H1 (cell line): ENCODE measurements around the gene RNF2. TPM values are rescaled to one million over a fixed set of nuclear protein-coding genes. Genes with fewer than 3 reads are reported as not detected.

Experiments
- CTCF ChIA-PET: fragments of 300-600 bp; sonication (Branson Sonifier 250); formaldehyde crosslinking; loops from one replicate; lab custom pipeline; 2021; ENCODE audit not compliant: partially characterized antibody; lab: Charles Lee
- POLR2A ChIA-PET: fragments of 300-600 bp; sonication (Branson Sonifier 250); formaldehyde crosslinking; loops from one replicate; lab custom pipeline; 2021; ENCODE audit warnings: inconsistent platforms; ENCODE audit not compliant: partially characterized antibody; lab: Charles Lee
- DNase-seq, 2 experiments: peaks; one replicate each; pipeline versions ENCODE4 v3.0.0 to v3.0.0-alpha.2; 2010 to 2022; ENCODE audit warnings: low spot score in 2 of 2, low read depth in 1 of 2, mixed read lengths in 1 of 2
- FAIRE-seq: peaks from 2 replicates; lab custom pipeline; 2011; peaks lifted over from hg19 to GRCh38; lab: Jason Lieb, UNC
- H2AFZ ChIP-seq: 2 replicates; pipeline ENCODE4 v1.8.1; 2012; ENCODE audit warnings: low read length, inconsistent platforms
- H2AK5ac ChIP-seq: 2 replicates; pipeline ENCODE4 v1.6.1; 2013; ENCODE audit warnings: low read depth, low read length
- H2BK120ac ChIP-seq: replicated peaks from 2 replicates; pipeline ENCODE3; 2013; ENCODE audit warnings: low read depth, low read length, inconsistent platforms
- H2BK12ac ChIP-seq: 2 replicates; pipeline ENCODE4 v1.6.1; 2013; ENCODE audit warnings: low read depth, low read length
- H2BK15ac ChIP-seq: 2 replicates; pipeline ENCODE4 v1.6.1; 2013; ENCODE audit warnings: low read length
- H2BK20ac ChIP-seq: 2 replicates; pipeline ENCODE4 v1.6.1; 2013; ENCODE audit warnings: low read length
- H2BK5ac ChIP-seq: 2 replicates; pipeline ENCODE4 v1.6.1; 2013; ENCODE audit warnings: low read depth, low read length
- H3K14ac ChIP-seq: 2 replicates; pipeline ENCODE4 v1.6.1; 2013; ENCODE audit warnings: inconsistent platforms; ENCODE audit not compliant: insufficient read length
- H3K18ac ChIP-seq: 2 replicates; pipeline ENCODE4 v1.6.1; 2013; ENCODE audit warnings: low read length; ENCODE audit errors: extremely low read depth
- H3K23ac ChIP-seq: 2 replicates; pipeline ENCODE4 v1.6.1; 2013; ENCODE audit warnings: inconsistent platforms; ENCODE audit not compliant: insufficient read length
- H3K23me2 ChIP-seq: 2 replicates; pipeline ENCODE4 v1.6.1; 2013; ENCODE audit warnings: low read depth, low read length
- H3K27ac ChIP-seq: 2 replicates; pipeline ENCODE4 v1.6.1; 2011; ENCODE audit warnings: low read depth, low read length, inconsistent platforms
- H3K27me3 ChIP-seq, 4 experiments: replicated peaks in 1 of 4; 1 replicate in 1 of 4; 2 replicates in 3 of 4; pipeline versions ENCODE4 v1.6.1 to v1.8.1; 2011 to 2013; ENCODE audit warnings: low read length in 3 of 4, mild to moderate bottlenecking in 3 of 4, inconsistent platforms in 2 of 4, mixed read lengths in 2 of 4, moderate library complexity in 1 of 4; ENCODE audit not compliant: control insufficient read depth in 3 of 4, insufficient read depth in 3 of 4; ENCODE audit errors: extremely low read depth in 1 of 4
- H3K36me3 ChIP-seq, 4 experiments: 2 replicates each; pipeline versions ENCODE4 v1.6.1 to v1.8.1; 2011 to 2013; ENCODE audit warnings: mild to moderate bottlenecking in 4 of 4, low read length in 3 of 4, moderate library complexity in 2 of 4, control low read depth in 1 of 4, inconsistent platforms in 1 of 4; ENCODE audit not compliant: insufficient read depth in 4 of 4, control insufficient read depth in 2 of 4
- H3K4ac ChIP-seq: replicated peaks from 2 replicates; pipeline ENCODE3; 2013; ENCODE audit warnings: low read length, low read depth, mixed read lengths, inconsistent platforms; ENCODE audit not compliant: insufficient read length
- H3K4me1 ChIP-seq, 4 experiments: replicated peaks in 1 of 4; 1 replicate in 1 of 4; 2 replicates in 3 of 4; pipeline versions ENCODE4 v1.6.1 to v1.8.1; 2011 to 2013; ENCODE audit warnings: low read length in 3 of 4, inconsistent platforms in 2 of 4, mixed read lengths in 1 of 4; ENCODE audit not compliant: insufficient read depth in 4 of 4, control insufficient read depth in 3 of 4
- H3K4me2 ChIP-seq, 2 experiments: 2 replicates each; pipeline versions ENCODE4 v1.6.1 to v1.8.1; 2011 to 2013; ENCODE audit warnings: low read depth in 2 of 2, low read length in 2 of 2, control low read depth in 1 of 2, inconsistent platforms in 1 of 2, mild to moderate bottlenecking in 1 of 2; ENCODE audit not compliant: insufficient read depth in 1 of 2
- H3K4me3 ChIP-seq, 4 experiments: fragments of 200-600, 300-600 bp in 1 of 4; sonication (generic), shearing (Covaris generic), sonication (Bioruptor Twin) in 1 of 4; 2 replicates each; pipeline versions ENCODE4 v1.5.1 to v1.8.1; 2011 to 2016; ENCODE audit warnings: low read length in 4 of 4, low read depth in 3 of 4, control low read depth in 2 of 4, inconsistent platforms in 2 of 4, mild to moderate bottlenecking in 2 of 4, mixed read lengths in 1 of 4, moderate library complexity in 1 of 4; ENCODE audit not compliant: insufficient read depth in 2 of 4; ENCODE audit errors: extremely low read depth in 1 of 4
- H3K56ac ChIP-seq: replicated peaks from 2 replicates; pipeline ENCODE3; 2013; ENCODE audit warnings: low read depth, mild to moderate bottlenecking, mixed read lengths, low read length, inconsistent platforms; ENCODE audit not compliant: insufficient read length
- H3K79me1 ChIP-seq: 2 replicates; pipeline ENCODE4 v1.6.1; 2013; ENCODE audit warnings: low read depth, low read length, control low read depth
- H3K79me2 ChIP-seq, 2 experiments: 2 replicates each; pipeline versions ENCODE4 v1.6.1 to v1.8.1; 2012 to 2013; ENCODE audit warnings: low read length in 2 of 2, mild to moderate bottlenecking in 2 of 2, inconsistent platforms in 1 of 2; ENCODE audit not compliant: insufficient read depth in 2 of 2, control insufficient read depth in 1 of 2
- H3K9ac ChIP-seq, 4 experiments: replicated peaks in 1 of 4; 1 replicate in 1 of 4; 2 replicates in 3 of 4; pipeline versions ENCODE4 v1.6.1 to v1.8.1; 2011 to 2013; ENCODE audit warnings: low read depth in 3 of 4, low read length in 3 of 4, control low read depth in 2 of 4, mild to moderate bottlenecking in 2 of 4, moderate library complexity in 2 of 4, inconsistent platforms in 1 of 4; ENCODE audit errors: extremely low read depth in 1 of 4
- H3K9me3 ChIP-seq, 2 experiments: 2 replicates each; pipeline versions ENCODE4 v1.6.1 to v1.8.1; 2012 to 2013; ENCODE audit warnings: mild to moderate bottlenecking in 2 of 2, moderate library complexity in 2 of 2, control low read depth in 1 of 2, inconsistent platforms in 1 of 2, low read depth in 1 of 2, low read length in 1 of 2, mixed read lengths in 1 of 2; ENCODE audit not compliant: insufficient read depth in 2 of 2
- H4K20me1 ChIP-seq, 2 experiments: replicated peaks in 1 of 2; 2 replicates each; pipeline versions ENCODE3 to v1.8.1; 2011 to 2013; ENCODE audit warnings: inconsistent platforms in 2 of 2, low read length in 2 of 2, mild to moderate bottlenecking in 1 of 2; ENCODE audit not compliant: insufficient read depth in 2 of 2, control insufficient read depth in 1 of 2
- H4K5ac ChIP-seq: 2 replicates; pipeline ENCODE4 v1.6.1; 2013; ENCODE audit warnings: low read length, low read depth, mixed read lengths, inconsistent platforms; ENCODE audit not compliant: insufficient read length
- H4K8ac ChIP-seq: 2 replicates; pipeline ENCODE4 v1.8.0; 2013; ENCODE audit warnings: mild to moderate bottlenecking, moderate library complexity, low read length, inconsistent platforms; ENCODE audit not compliant: insufficient read depth; ENCODE audit errors: extremely low read depth
- H4K91ac ChIP-seq: replicated peaks from 2 replicates; pipeline ENCODE3; 2013; ENCODE audit warnings: low read length, mixed read lengths, inconsistent platforms; ENCODE audit not compliant: insufficient read length
- ASH2L ChIP-seq: fragments of 200-600, 300-600 bp; sonication (generic); IDR thresholded peaks from one replicate; pipeline ENCODE4 v1.7.1; 2017; ENCODE audit warnings: low read length
- BRCA1 ChIP-seq: IDR thresholded peaks from 2 replicates; pipeline ENCODE4 v1.6.1; 2012; ENCODE audit warnings: low read depth, low read length, improper control_type of control experiment
- CTBP2 ChIP-seq: IDR thresholded peaks from 2 replicates; pipeline ENCODE4 v1.7.0; 2011; ENCODE audit warnings: borderline replicate concordance, mild to moderate bottlenecking, moderate library complexity, mixed read lengths, low read length; ENCODE audit not compliant: insufficient read depth, insufficient read length
- FOSL1 ChIP-seq: IDR thresholded peaks from 2 replicates; pipeline ENCODE4 v1.6.1; 2011; ENCODE audit warnings: mild to moderate bottlenecking, low read depth, low read length, moderate library complexity; ENCODE audit not compliant: insufficient read depth
- GABPA ChIP-seq: IDR thresholded peaks from 2 replicates; pipeline ENCODE4 v1.6.1; 2011; ENCODE audit warnings: mild to moderate bottlenecking, low read length, moderate library complexity, borderline replicate concordance; ENCODE audit not compliant: insufficient read depth
- GTF2F1 ChIP-seq: IDR thresholded peaks from 2 replicates; pipeline ENCODE4 v1.6.1; 2012; ENCODE audit warnings: low read depth, low read length, improper control_type of control experiment, borderline replicate concordance
- HDAC2 ChIP-seq, 2 experiments: fragments of 300-600 bp in 1 of 2; sonication (generic) in 1 of 2; IDR thresholded peaks; 2 replicates each; pipeline ENCODE4 v1.6.1; 2011 to 2012; ENCODE audit warnings: low read depth in 2 of 2, low read length in 2 of 2, mild to moderate bottlenecking in 2 of 2, moderate library complexity in 2 of 2, borderline replicate concordance in 1 of 2, inconsistent platforms in 1 of 2
- POLR2AphosphoS5 ChIP-seq: IDR thresholded peaks from 2 replicates; pipeline ENCODE4 v1.6.1; 2011; ENCODE audit warnings: low read depth, low read length
- RXRA ChIP-seq: IDR thresholded peaks from 2 replicates; pipeline ENCODE4 v1.6.1; 2011; ENCODE audit warnings: low read depth, mild to moderate bottlenecking, low read length, moderate library complexity; ENCODE audit not compliant: insufficient read depth
- SIN3A ChIP-seq, 2 experiments: IDR thresholded peaks in 1 of 2; conservative IDR thresholded peaks in 1 of 2; 2 replicates each; pipeline ENCODE4 v1.6.1; 2011 to 2012; ENCODE audit warnings: low read length in 2 of 2, improper control_type of control experiment in 1 of 2, low read depth in 1 of 2, mild to moderate bottlenecking in 1 of 2
- SIRT6 ChIP-seq: IDR thresholded peaks from one replicate; pipeline ENCODE4 v1.7.1; 2012; ENCODE audit warnings: low read length, inconsistent platforms
- SP4 ChIP-seq: IDR thresholded peaks from 2 replicates; pipeline ENCODE4 v1.6.1; 2012; ENCODE audit warnings: low read length, inconsistent platforms
- TCF12 ChIP-seq: IDR thresholded peaks from 2 replicates; pipeline ENCODE4 v1.6.1; 2011; ENCODE audit warnings: low read depth, mild to moderate bottlenecking, low read length
- WGBS, 2 experiments: shearing (Covaris generic) in 1 of 2; methylation state at CpG; one replicate each; pipeline versions ENCODE4 v1.1.6 to v1.1.7; 2013 to 2015; ENCODE audit warnings: low lambda C conversion rate in 2 of 2, mixed read lengths in 2 of 2, inconsistent platforms in 1 of 2, low coverage in 1 of 2, missing lambda C conversion rate in 1 of 2; ENCODE audit not compliant: insufficient replicate concordance in 2 of 2, insufficient coverage in 1 of 2, insufficient read length in 1 of 2; ENCODE audit errors: extremely low coverage in 1 of 2, missing lambda C conversion rate in 1 of 2; 5-methylcytosine and 5-hydroxymethylcytosine counted together
- polyA plus RNA-seq, 7 experiments: library from polyadenylated mRNA; depleted of rRNA in 3 of 7; stranded (reverse) in 5 of 7; unstranded in 2 of 7; fragments of >200 nt in 5 of 7; fragments of 200-250 nt in 2 of 7; gene quantifications; 1 replicate in 5 of 7; 2 replicates in 1 of 7; 4 replicates in 1 of 7; pipeline versions ENCODE4 v1.2.1 to v1.2.3, GENCODE V29; 2011 to 2013; ENCODE audit warnings: missing spikeins in 2 of 7, mixed read lengths in 2 of 7
- total RNA-seq: library from RNA; stranded (reverse); fragmentation: NEBNext Ultra II Directional; extraction: Animal tissue kit (Norgen Biotek cat#: 25700); gene quantifications from 2 replicates; pipeline ENCODE4 v1.2.1, GENCODE V29; 2021
- TF ChIP-seq, protein P1 (sequence below): IDR thresholded peaks from 2 replicates; pipeline ENCODE4 v1.6.1; 2012; ENCODE audit warnings: inconsistent platforms

Gene RNF2
- total and polyA plus RNA-seq, 2 of the 8 experiments (the other 6 are each of a cell fraction or from before 2014, with no cell fraction given): 28.9 to 58.9 TPM

DNA sequence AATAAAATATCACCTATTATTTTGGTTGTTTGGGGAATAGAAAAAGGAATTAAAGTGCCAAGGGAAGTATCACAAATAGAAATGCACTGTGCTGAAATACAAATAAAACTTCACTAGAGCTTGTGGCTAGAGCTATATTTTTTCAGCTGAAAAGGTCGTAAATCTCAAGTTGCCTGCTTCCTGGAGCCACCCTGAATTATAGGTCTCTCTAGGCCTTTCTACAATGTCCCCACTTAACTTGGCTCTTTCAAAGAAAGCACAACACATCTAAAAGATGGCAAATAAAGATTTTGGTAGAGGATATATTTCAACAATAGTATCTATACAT, 5.0 kb upstream of the RNF2 start:
- no peak overlapping the region for H2BK15ac ChIP-seq
- ChIA-PET CTCF (interaction anchor here (0.9 to 1.7 kb wide), 4 partner anchors 13 to 130 kb away, joined by 3 to 10 read pairs (median 3); no protein-coding TSS in a partner anchor), POLR2A (no interaction called here)
- H3K36me3 ChIP-seq: no peaks in the 10 kb centered on the region
- no peak overlapping the region for H3K56ac ChIP-seq
- H3K4ac ChIP-seq: no peak overlapping the region
- H3K4me1 ChIP-seq: no peaks in the 10 kb centered on the region; a peak in 1 of 7 replicates
- no peak overlapping the region for H3K18ac ChIP-seq
- no peak overlapping the region for H4K5ac ChIP-seq
- no peak overlapping the region for H2BK12ac ChIP-seq
- no peaks in the 10 kb centered on the region for H3K79me1 ChIP-seq
- H3K79me2 ChIP-seq: no peaks in the 10 kb centered on the region
- H2BK120ac ChIP-seq: no peak overlapping the region
- H4K91ac ChIP-seq: no peak overlapping the region
- no peak overlapping the region for H3K9ac ChIP-seq
- H2BK20ac ChIP-seq: no peak overlapping the region
- no peaks in the 10 kb centered on the region for H3K9me3 ChIP-seq
- no peaks in the 10 kb centered on the region for H3K23me2 ChIP-seq
- no peak overlapping the region for H3K27ac ChIP-seq
- 100% methylated on average over 1 of the region's 1 CpG; no CpG with 5 or more reads in 1 of the 2 experiments for WGBS, 2 experiments
- H3K14ac ChIP-seq: no peak overlapping the region
- H4K8ac ChIP-seq: no peak overlapping the region
- H4K20me1 ChIP-seq: no peaks in the 10 kb centered on the region
- H3K4me3 ChIP-seq: no peak overlapping the region
- no peak overlapping the region for H2AFZ ChIP-seq
- no peak for FAIRE-seq
- H3K23ac ChIP-seq: no peak overlapping the region
- no peak overlapping the region for H2AK5ac ChIP-seq
- H3K4me2 ChIP-seq: no peak overlapping the region
- H2BK5ac ChIP-seq: no peak overlapping the region
- H3K27me3 ChIP-seq: peaks cover 0 to 9% (median 5%) of the 10 kb centered on the region in 4 experiments; a peak in 6 of 7 replicates
- no peak for DNase-seq
- TF ChIP-seq CTBP2: no peak
- TF ChIP-seq SIRT6: no peak
- no peak for TF ChIP-seq RXRA
- TF ChIP-seq GTF2F1: no peak
- TF ChIP-seq GABPA: no peak
- TF ChIP-seq SIN3A (conservative IDR thresholded peaks at IDR 0.05 in 1 of 2, IDR thresholded peaks at IDR 0.05 in 1 of 2; ENCODE audit: low read depth in 1 of 2, low read length in 2 of 2): no peak
- no peak for TF ChIP-seq HDAC2 (IDR thresholded peaks at IDR 0.05; ENCODE audit: borderline replicate concordance in 1 of 2, low read depth in 2 of 2, low read length in 2 of 2)
- no peak for TF ChIP-seq FOSL1
- no peak for TF ChIP-seq SP4
- no peak for TF ChIP-seq BRCA1
- TF ChIP-seq TCF12: no peak
- TF ChIP-seq, protein P1, sequence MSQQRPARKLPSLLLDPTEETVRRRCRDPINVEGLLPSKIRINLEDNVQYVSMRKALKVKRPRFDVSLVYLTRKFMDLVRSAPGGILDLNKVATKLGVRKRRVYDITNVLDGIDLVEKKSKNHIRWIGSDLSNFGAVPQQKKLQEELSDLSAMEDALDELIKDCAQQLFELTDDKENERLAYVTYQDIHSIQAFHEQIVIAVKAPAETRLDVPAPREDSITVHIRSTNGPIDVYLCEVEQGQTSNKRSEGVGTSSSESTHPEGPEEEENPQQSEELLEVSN: no peak
- TF ChIP-seq POLR2AphosphoS5: no peak
- no peak for TF ChIP-seq ASH2L
